Limb (tissue), 2 donors: Measurements from ENCODE around the gene FGD2.
A peak's percentile ranks its signal among the peaks of the same experiment; 100 is the strongest.
"Not testable (repeated sequence)": the region's sequence is repeated elsewhere in the genome, so short reads cannot be mapped to it uniquely, and the experiment has no call there.

Experiments used
- DNase-seq, 2 donors: peaks; one replicate each; pipeline ENCODE4 v3.0.0-alpha.2; 2016; ENCODE audit errors: extremely low spot score in 2 of 2

FGD2 gene

GRCh38 chr6:36989264-36989663 is 16.2 kb upstream of the FGD2 start:
- DNase-seq: no peak

- DNase-seq: not testable (repeated sequence)
These were observed 15.1 kb upstream of the FGD2 start for GRCh38 chr6:36990401-36990800.

GRCh38 chr6:36997811-36998722 is 7.4 kb upstream of the FGD2 start:
- DNase-seq: peak in 1 of 2 donors; percentile 49

GRCh38 chr6:36998723-36999038 is 6.8 kb upstream of the FGD2 start:
- DNase-seq: no peak

- peak in 1 of 2 donors; percentile 59 for DNase-seq
These were observed 6.2 kb upstream of the FGD2 start for GRCh38 chr6:36999061-36999750.

- DNase-seq: no peak
These were observed 5.7 kb upstream of the FGD2 start for GRCh38 chr6:36999751-37000125.

GRCh38 chr6:37004044-37004980 is 1.1 kb upstream of the FGD2 start:
- DNase-seq: no peak

GRCh38 chr6:37005827-37006567 is 542 bp downstream of the FGD2 start:
- DNase-seq: no peak

- no peak for DNase-seq
These were observed 1.4 kb downstream of the FGD2 start for GRCh38 chr6:37006793-37007339.

GRCh38 chr6:37007340-37008043 is 2.0 kb downstream of the FGD2 start:
- no peak for DNase-seq

- no peak for DNase-seq
These were observed 3.3 kb downstream of the FGD2 start for GRCh38 chr6:37008484-37009465.

GRCh38 chr6:37010402-37010892 is 5.0 kb downstream of the FGD2 start:
- DNase-seq: no peak

- no peak for DNase-seq
These were observed 6.4 kb downstream of the FGD2 start for GRCh38 chr6:37011656-37012378.

GRCh38 chr6:37013516-37014491 is 8.3 kb downstream of the FGD2 start:
- no peak for DNase-seq

- no peak for DNase-seq
These were observed 9.2 kb downstream of the FGD2 start for GRCh38 chr6:37014667-37015066.

- no peak for DNase-seq
These were observed 10.1 kb downstream of the FGD2 start for GRCh38 chr6:37015532-37015931.

- no peak for DNase-seq
These were observed 11.5 kb downstream of the FGD2 start for GRCh38 chr6:37016995-37017394.
